Breast epithelium (tissue), 4 donors: Measurements from ENCODE around the gene HIBADH. TPM values are rescaled to one million over a fixed set of nuclear protein-coding genes. Genes with fewer than 3 reads are reported as not detected.
A peak's percentile ranks its signal among the peaks of the same experiment; 100 is the strongest.

ENCODE experiments used
- DNase-seq, 2 donors: peaks; one replicate each; pipeline ENCODE4 v3.0.0-alpha.2; 2019; ENCODE audit warnings: low spot score in 2 of 2
- H3K27ac ChIP-seq, 2 donors: fragments of 200-600 bp; sonication (generic) in 1 of 2; one replicate each; pipeline ENCODE4 v1.5.1; 2016 to 2019; ENCODE audit warnings: mild to moderate bottlenecking in 1 of 2
- H3K27me3 ChIP-seq, 2 donors: fragments of 200-600 bp; sonication (generic) in 1 of 2; one replicate each; pipeline versions ENCODE4 v1.5.1 to v1.6.0; 2017 to 2019; ENCODE audit warnings: control low read depth in 1 of 2, mild to moderate bottlenecking in 1 of 2
- H3K36me3 ChIP-seq: fragments of 200-600 bp; one replicate; pipeline ENCODE4 v1.5.1; 2019
- H3K4me1 ChIP-seq, 2 donors: fragments of 200-600 bp; sonication (generic); one replicate each; pipeline ENCODE4 v1.5.1; 2016 to 2019; ENCODE audit warnings: control low read depth in 1 of 2
- H3K4me3 ChIP-seq, 3 donors: fragments of 200-600 bp; sonication (generic); 1 replicate in 2 of 3; 2 replicates in 1 of 3; pipeline ENCODE4 v1.5.1; 2016 to 2019; ENCODE audit warnings: mild to moderate bottlenecking in 3 of 3, moderate library complexity in 2 of 3
- H3K9me3 ChIP-seq, 2 donors: fragments of 200-600 bp; sonication (generic) in 1 of 2; one replicate each; pipeline ENCODE4 v1.5.1; 2016 to 2019; ENCODE audit warnings: control low read depth in 1 of 2
- CTCF ChIP-seq, 3 donors: fragments of 450-650 bp; IDR thresholded peaks; one replicate each; pipeline ENCODE4 v1.5.1; 2016 to 2017; ENCODE audit warnings: antibody characterized with exemption in 3 of 3, mild to moderate bottlenecking in 3 of 3, moderate library complexity in 3 of 3
- POLR2A ChIP-seq: fragments of 450-650 bp; IDR thresholded peaks from one replicate; pipeline ENCODE4 v1.6.1; 2016; ENCODE audit warnings: antibody characterized with exemption, mild to moderate bottlenecking, moderate library complexity
- POLR2AphosphoS5 ChIP-seq, 3 donors: sonication (generic); formaldehyde crosslinking; IDR thresholded peaks; one replicate each; pipeline ENCODE4 v1.6.1; 2017; ENCODE audit warnings: antibody characterized with exemption in 3 of 3
- intact Hi-C: fragments of 100-400 bp; cut with DNase I; formaldehyde crosslinking; loops from one replicate; pipeline ENCODE4 v1.15.1; 2023; ENCODE audit warnings: low total_unique reads
- total RNA-seq, 3 donors: library from RNA; depleted of rRNA; stranded (reverse); fragments of >200 nt; gene quantifications; one replicate each; pipeline ENCODE4 v1.1.0, GENCODE V29; 2016

HIBADH gene
- total RNA-seq, 3 donors from 2014 or later = 50.5 to 80.1 (median 67.5) TPM

- intact Hi-C loops = no loop called here
Observed at GRCh38 chr7:27661811-27662489, 733 bp downstream of the HIBADH start.

GRCh38 chr7:27656724-27657123 is 6.0 kb downstream of the HIBADH start:
- Histone ChIP-seq H3K9me3 (no peaks in the 10 kb centered on the region), H3K36me3 (no peaks in the 10 kb centered on the region), H3K27ac (no peak overlapping the region), H3K4me3 (no peak overlapping the region), H3K27me3 (no peaks in the 10 kb centered on the region), H3K4me1 (no peaks in the 10 kb centered on the region)
- intact Hi-C loops = no loop called here
- DNase-seq = no peak
- TF ChIP-seq POLR2A = no peak
- TF ChIP-seq CTCF (IDR thresholded peaks at IDR 0.05) = no peak
- TF ChIP-seq POLR2AphosphoS5 (IDR thresholded peaks at IDR 0.05) = no peak

More at GRCh38 chr7:27661811-27662489, 733 bp downstream of the HIBADH start:
- Histone ChIP-seq H3K27me3 (no peaks in the 10 kb centered on the region), H3K9me3 (no peaks in the 10 kb centered on the region), H3K4me3 (peak overlapping the region; percentile 60 to 74 (median 73)), H3K27ac (peak overlapping the region; percentile 88 to 91), H3K36me3 (no peaks in the 10 kb centered on the region), H3K4me1 (no peaks in the 10 kb centered on the region)
- no peak for TF ChIP-seq POLR2A
- no peak for TF ChIP-seq POLR2AphosphoS5 (IDR thresholded peaks at IDR 0.05)
- TF ChIP-seq CTCF (IDR thresholded peaks at IDR 0.05) = no peak
- peak in 1 of 2 donors; percentile 40 for DNase-seq

- intact Hi-C loops = no loop called here
- H3K36me3 ChIP-seq = no peaks in the 10 kb centered on the region
- H3K27ac ChIP-seq = no peak overlapping the region
- no peak overlapping the region for H3K4me3 ChIP-seq
- no peaks in the 10 kb centered on the region for H3K4me1 ChIP-seq
- no peaks in the 10 kb centered on the region for H3K27me3 ChIP-seq
- no peak for DNase-seq
- TF ChIP-seq CTCF (IDR thresholded peaks at IDR 0.05) = no peak
- no peak for TF ChIP-seq POLR2AphosphoS5 (IDR thresholded peaks at IDR 0.05)
- no peak for TF ChIP-seq POLR2A
- H3K9me3 ChIP-seq = no peaks in the 10 kb centered on the region
Observed at GRCh38 chr7:27655184-27655583, 7.5 kb downstream of the HIBADH start.

GRCh38 chr7:27652518-27652917 is 10.2 kb downstream of the HIBADH start:
- intact Hi-C loops = no loop called here
- Histone ChIP-seq H3K9me3 (no peaks in the 10 kb centered on the region), H3K36me3 (no peaks in the 10 kb centered on the region), H3K27me3 (no peaks in the 10 kb centered on the region), H3K4me1 (no peaks in the 10 kb centered on the region), H3K27ac (no peak overlapping the region), H3K4me3 (no peak overlapping the region)
- no peak for DNase-seq
- TF ChIP-seq POLR2AphosphoS5 (IDR thresholded peaks at IDR 0.05) = no peak
- no peak for TF ChIP-seq CTCF (IDR thresholded peaks at IDR 0.05)
- no peak for TF ChIP-seq POLR2A

- H3K4me3 ChIP-seq = no peak overlapping the region
- no peaks in the 10 kb centered on the region for H3K27me3 ChIP-seq
- H3K9me3 ChIP-seq = no peaks in the 10 kb centered on the region
- no peak overlapping the region for H3K27ac ChIP-seq
- H3K36me3 ChIP-seq = no peaks in the 10 kb centered on the region
- TF ChIP-seq POLR2A = no peak
- TF ChIP-seq CTCF (IDR thresholded peaks at IDR 0.05) = no peak
- TF ChIP-seq POLR2AphosphoS5 (IDR thresholded peaks at IDR 0.05) = no peak
- DNase-seq = no peak
- intact Hi-C loops = no loop called here
- no peaks in the 10 kb centered on the region for H3K4me1 ChIP-seq
Observed at GRCh38 chr7:27651702-27652101, 11.0 kb downstream of the HIBADH start.
